HL-60 (cell line): ENCODE data around the gene FKRP.

ENCODE experiments used
- CTCF ChIP-seq: IDR thresholded peaks from one replicate; pipeline ENCODE4 v1.5.1; 2011; ENCODE audit warnings: low read length, control low read depth, inconsistent platforms; ENCODE audit not compliant: insufficient read depth
- REST ChIP-seq: IDR thresholded peaks from 2 replicates; pipeline ENCODE4 v1.6.1; 2012; ENCODE audit warnings: low read depth; ENCODE audit not compliant: insufficient replicate concordance

- TF ChIP-seq CTCF (no peak), REST (no peak)
Measured at GRCh38 chr19:46761418-46761831, 15.6 kb downstream of the FKRP start.
